Raji (cell line): ENCODE results near the gene KRTAP10-5.

Experiments used
- POLR2A ChIP-seq: IDR thresholded peaks from 2 replicates; pipeline ENCODE4 v1.6.1; 2011; ENCODE audit warnings: low read depth, low read length, control low read depth; ENCODE audit not compliant: insufficient read depth

Gene KRTAP10-5

DNA sequence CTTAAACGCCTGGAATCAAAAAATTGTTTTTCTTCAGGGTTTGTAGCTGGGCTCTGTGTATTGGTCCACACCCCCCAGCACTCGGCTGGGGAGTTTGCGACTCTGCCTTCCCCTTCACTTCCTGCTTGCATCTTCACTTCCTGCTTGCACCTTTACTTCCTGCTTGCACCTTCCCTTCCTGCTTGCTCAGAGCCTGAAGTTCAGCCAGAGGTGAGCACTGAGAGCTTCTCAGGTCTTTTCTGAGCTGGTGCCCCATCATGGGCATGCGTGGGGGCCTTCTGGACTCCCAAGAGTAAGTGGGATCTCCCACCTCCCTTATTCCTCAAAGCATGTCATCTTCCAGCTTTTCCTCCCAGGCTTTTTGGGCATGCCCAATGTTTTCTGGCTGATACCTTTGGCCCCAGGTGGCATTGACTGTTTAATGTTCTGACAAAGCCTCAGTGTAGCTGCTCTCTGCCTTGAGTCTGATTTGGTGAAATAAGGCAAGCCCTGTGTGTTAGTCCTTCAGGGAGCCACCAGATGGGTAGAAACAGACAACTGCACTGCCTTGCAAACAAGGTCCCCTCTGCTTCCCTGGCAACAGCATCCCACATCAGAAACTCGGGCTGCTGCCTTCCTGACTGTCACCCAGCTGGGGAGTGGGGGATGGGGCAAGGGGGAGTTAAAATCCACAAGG lies 32.6 kb downstream of the KRTAP10-5 start:
- TF ChIP-seq POLR2A: no peak

DNA sequence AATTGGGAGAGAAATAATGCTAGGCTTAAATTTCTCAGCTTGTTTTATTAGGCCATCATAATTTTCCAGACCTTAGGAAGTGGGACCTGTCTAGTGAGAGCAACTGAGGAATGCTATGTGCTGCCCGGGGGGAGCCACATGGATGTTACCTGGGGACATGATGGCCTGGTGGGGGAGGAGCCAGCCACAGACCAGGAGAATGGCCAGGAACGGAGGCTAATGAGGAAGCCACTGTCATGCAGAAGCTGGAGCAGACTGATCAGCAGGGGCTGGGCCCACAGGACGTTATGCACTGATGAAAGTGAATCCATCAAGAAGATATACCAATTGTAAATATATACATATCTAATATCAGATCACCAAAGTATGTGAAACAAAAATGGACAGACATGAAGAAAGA lies 35.8 kb downstream of the KRTAP10-5 start:
- no peak for TF ChIP-seq POLR2A

DNA sequence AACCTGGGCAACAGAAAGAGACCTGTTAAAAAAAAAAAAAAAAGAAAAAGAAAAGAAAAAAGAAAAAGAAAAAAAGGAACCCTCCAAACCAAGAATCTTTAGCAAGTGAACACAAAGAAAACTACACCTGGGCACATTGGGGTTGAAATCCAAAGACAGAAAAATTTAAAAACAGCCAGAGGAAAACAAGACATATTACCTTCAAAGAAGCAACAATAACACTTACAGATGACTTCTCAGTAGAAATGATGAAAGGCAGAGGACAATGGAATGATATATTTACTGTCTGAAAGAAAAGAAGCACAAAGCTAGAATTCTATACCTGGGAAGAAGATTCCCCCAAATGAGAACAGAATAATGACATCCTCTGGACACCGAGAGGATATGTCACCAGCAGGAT lies 37.7 kb downstream of the KRTAP10-5 start:
- no peak for TF ChIP-seq POLR2A

DNA sequence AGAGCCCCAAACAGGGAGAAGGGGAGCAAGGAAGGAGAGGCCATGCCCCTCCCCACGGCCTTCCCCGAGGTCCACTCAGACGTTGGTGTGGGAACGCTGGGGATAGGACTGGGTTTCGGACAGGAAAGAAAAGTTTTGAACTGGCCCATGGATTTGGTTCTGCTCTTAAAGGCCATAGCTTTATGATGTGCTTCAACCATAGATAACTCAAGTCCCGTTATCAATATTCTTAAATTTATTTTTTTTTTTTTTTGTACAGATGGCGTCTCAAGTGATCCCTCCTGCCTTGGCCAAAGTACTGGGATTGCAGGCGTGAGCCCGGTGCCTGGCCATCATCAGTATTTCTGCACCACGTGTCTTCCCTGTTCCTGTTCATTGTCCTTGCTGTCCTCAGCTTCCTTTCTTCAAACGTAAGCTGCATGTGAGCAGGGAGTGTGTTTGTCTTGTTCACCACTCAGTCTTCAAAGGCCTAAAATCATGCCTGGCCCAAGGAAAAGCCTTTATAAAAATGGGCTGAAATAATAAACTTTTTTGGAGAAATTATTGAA lies 39.6 kb downstream of the KRTAP10-5 start:
- TF ChIP-seq POLR2A: no peak

DNA sequence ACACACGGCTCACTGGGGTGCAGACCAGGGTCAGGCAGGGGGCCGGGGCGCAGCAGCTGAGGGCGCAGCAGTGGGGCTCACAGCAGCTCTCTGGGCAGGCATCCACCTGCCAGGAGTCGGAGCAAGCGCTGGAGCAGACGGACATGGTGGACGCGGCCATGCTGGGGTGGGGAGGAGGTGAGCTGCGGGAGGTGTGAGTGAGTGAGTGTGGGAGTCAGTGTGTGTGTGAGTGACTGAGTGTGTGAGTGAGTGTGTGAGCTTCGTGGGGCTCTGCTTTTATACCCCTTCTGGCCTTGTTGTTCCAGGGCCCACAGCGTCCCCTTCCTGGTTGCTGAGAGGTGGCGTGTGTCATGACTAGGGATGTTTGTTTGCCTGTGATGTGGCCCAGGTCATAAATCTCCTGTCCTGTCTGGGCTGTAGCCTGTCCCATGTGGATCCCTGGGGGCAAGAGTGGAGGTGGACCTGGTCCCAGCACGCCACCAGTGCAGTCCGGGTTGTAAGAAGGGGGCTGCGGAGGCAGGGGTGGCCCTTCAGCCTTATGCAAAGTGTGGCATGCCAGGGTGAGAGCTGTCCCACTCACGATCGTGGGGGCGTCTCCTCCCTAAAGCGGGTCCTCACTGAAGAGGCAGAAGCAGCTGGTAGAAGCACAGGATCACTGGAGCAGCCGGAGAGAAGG lies 40.3 kb downstream of the KRTAP10-5 start, which contains the start of gene KRTAP10-1:
Gene KRTAP10-1, minus strand, starts transcription at position 205 of the 676 bp plus-strand sequence. Its CDS starts 45 bp downstream, at position 160.
- TF ChIP-seq POLR2A: no peak

DNA sequence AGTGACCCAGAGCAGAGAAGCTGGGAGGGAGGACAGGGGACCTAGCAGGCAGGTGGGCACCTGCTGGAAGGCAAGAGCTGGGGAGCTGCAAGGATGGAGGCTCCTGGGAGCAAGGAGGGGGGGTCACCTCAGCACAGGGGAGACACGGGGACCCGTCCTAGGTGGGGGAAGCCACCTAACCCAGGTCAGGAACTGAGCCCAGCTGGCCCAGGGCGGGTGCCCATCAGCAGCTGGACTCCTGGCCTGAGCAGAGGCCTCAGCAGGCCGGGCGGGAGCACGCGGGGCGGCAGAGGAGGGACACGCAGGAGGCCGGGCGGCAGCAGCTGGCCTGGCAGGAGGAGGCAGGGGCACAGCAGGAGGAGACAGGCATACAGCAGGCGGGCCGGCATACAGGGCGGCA lies 41.4 kb downstream of the KRTAP10-5 start:
- no peak for TF ChIP-seq POLR2A

DNA sequence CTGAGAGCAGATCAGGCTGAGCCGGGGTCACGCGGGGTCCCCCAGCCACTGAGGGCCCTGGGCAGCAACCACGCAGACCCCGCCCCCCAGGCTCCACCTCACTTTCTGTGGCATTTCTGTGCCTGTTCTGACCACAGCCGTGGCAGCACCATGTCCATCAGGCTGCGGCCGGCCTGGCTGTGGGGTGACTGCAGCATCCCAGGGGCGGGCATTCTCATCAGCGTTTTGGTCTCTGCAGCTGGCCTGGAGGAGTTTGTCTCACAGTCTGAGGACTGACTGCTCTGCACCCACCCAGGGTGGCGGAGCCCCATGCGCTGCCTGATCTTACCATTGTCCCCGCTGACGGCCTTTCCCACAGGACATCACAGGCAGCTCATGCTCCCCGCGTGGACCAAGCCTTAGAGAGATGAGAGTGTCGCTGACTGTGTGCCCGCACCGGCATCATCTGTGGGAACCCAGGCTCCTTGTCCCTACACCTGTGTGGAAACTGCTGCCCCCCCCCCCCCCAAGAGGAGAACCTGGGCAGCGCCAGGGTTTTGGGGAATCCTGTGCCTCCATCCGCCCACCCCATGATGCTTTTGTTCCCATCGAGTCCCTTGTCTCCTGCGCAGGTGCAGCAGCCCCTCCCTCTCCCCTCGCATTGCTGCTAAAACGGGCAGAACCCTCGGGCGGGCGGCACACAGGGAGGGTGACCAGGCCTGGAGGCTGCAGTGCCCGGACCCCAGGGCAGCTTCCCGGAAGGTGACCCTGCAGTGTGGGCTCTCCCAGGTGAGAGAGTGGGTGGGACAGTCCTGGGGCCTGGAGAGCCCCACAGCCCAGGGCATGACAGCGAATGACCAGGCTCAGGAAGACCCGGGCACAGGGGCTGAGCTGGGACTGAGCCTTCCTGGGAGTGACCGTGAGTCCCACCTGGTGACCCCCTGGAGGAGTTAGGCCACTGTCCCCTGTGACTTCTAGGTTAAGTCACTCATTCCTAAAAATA lies 42.2 kb downstream of the KRTAP10-5 start:
- no peak for TF ChIP-seq POLR2A

DNA sequence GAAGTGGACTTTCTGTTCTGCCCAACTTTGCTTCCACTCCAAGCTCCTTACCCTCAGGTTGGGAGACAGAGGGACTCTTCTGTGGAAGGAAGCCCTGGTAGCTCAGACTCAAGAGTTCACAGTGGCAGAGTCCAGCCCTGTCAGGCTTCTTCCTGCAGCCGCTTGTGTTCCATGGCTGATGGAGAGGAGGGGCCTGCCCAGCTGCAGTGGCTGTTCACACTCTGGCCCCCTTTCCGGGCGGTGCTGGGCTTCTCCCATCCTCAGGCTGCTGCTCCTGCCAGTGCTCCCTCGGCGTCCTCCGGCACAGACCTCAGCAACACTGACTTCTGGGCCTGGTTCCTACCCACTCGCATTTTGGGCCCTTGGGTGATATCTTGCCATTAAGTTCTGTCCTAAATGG lies 44.4 kb downstream of the KRTAP10-5 start:
- no peak for TF ChIP-seq POLR2A

GRCh38 chr21:44534688-44535087 lies 45.7 kb downstream of the KRTAP10-5 start:
- no peak for TF ChIP-seq POLR2A

GRCh38 chr21:44533891-44534627 lies 46.3 kb downstream of the KRTAP10-5 start:
- no peak for TF ChIP-seq POLR2A

GRCh38 chr21:44533121-44533890 lies 47.1 kb downstream of the KRTAP10-5 start:
- TF ChIP-seq POLR2A: no peak

- TF ChIP-seq POLR2A: no peak
These were observed 47.7 kb downstream of the KRTAP10-5 start for GRCh38 chr21:44532712-44533111.

DNA sequence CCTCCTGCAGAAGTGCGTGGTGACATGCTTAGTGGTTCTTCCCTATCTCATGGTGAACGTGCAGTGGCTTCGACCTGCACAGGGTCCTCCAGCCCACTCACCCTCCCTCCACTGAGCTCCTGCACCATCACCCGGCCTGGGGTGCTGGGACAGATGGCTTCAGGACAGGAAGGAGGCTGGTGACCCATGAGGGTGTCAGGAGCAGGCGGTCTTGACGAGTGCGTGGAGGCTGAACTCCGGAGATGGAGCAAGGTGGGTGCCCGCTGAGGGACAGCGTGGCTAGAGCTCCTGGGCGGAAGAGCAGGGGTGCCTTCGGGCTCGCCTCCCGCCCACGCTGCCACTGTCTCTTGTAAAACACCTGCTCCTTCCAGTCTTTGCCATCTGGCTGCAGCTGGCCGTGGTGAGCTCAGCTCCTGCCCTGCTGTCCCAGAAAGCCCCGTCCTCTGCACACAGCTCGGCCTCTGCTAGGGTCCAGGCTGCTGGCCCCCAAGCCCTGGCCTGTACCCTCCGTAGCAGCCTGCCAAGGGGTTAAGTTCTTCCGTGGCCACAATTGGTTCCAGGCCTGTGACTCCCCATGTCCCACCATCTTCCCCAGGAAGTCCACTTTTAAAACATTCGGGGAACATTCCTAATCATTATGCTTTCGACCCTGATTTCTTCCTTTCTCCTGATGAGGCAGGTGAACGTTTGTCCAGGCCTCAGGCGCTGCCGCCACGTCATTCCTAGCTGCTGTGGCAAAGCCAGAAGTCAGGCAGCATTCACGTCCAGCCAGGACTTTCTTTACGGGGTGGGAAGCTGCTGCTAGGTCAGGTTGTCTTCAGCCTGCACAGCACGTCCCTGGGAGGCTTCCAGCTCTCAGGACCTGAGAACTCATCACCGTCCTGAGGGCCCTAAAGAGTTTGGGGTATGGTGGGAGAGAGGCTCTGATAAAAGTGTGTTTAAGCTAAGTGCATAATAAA lies 48.5 kb downstream of the KRTAP10-5 start:
- TF ChIP-seq POLR2A: no peak
